ENCODE measurements around the gene SKI.

GRCh38 chr1:2344121-2344681 is 116.1 kb downstream of the SKI start:
- TF ChIP-seq MAX (IDR thresholded peaks at IDR 0.05; ENCODE audit: low read depth, low read length) (no peak), POLR2A (IDR thresholded peaks at IDR 0.05; ENCODE audit: extremely low read depth, insufficient read length) (no peak), MYC (IDR thresholded peaks at IDR 0.05; ENCODE audit: low read depth, low read length) (no peak)
- TF ChIP-seq, protein P1, sequence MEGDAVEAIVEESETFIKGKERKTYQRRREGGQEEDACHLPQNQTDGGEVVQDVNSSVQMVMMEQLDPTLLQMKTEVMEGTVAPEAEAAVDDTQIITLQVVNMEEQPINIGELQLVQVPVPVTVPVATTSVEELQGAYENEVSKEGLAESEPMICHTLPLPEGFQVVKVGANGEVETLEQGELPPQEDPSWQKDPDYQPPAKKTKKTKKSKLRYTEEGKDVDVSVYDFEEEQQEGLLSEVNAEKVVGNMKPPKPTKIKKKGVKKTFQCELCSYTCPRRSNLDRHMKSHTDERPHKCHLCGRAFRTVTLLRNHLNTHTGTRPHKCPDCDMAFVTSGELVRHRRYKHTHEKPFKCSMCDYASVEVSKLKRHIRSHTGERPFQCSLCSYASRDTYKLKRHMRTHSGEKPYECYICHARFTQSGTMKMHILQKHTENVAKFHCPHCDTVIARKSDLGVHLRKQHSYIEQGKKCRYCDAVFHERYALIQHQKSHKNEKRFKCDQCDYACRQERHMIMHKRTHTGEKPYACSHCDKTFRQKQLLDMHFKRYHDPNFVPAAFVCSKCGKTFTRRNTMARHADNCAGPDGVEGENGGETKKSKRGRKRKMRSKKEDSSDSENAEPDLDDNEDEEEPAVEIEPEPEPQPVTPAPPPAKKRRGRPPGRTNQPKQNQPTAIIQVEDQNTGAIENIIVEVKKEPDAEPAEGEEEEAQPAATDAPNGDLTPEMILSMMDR (IDR thresholded peaks at IDR 0.05; ENCODE audit: low read depth, low read length), result no peak
